ENCODE measurements around the gene RAET1E.

RAET1E gene

GRCh38 chr6:149918151-149918905, 20.4 kb upstream of the RAET1E start:
- Histone ChIP-seq H3K4me3 (ENCODE audit: low read length) (no peak overlapping the region), H3K9me2 (replicated peaks; ENCODE audit: insufficient read depth, low read length) (no peaks in the 10 kb centered on the region), H3F3A (ENCODE audit: insufficient read depth, low read length) (no peaks in the 10 kb centered on the region), H3K36me3 (replicated peaks; ENCODE audit: insufficient read depth, low read length) (no peaks in the 10 kb centered on the region), H3K4me1 (ENCODE audit: low read length) (no peaks in the 10 kb centered on the region), H2AFZ (ENCODE audit: low read length) (no peak overlapping the region), H3K4me2 (ENCODE audit: low read depth, low read length) (no peak overlapping the region), H3K79me2 (ENCODE audit: low read length) (no peaks in the 10 kb centered on the region), H3K27ac (ENCODE audit: low read length) (no peak overlapping the region), H3K9ac (ENCODE audit: low read length) (no peak overlapping the region), H3K9me3 (replicated peaks; ENCODE audit: insufficient read depth, low read length) (no peaks in the 10 kb centered on the region), H3K27me3 (replicated peaks; ENCODE audit: insufficient read depth, low read length) (peaks cover 82% of the 10 kb centered on the region), H4K20me1 (ENCODE audit: insufficient read depth, low read length) (no peaks in the 10 kb centered on the region)
- TF ChIP-seq EZH2 (optimal IDR thresholded peaks at IDR 0.05; ENCODE audit: low read depth, low read length) (no peak), EZH2phosphoT487 (IDR thresholded peaks at IDR 0.05; ENCODE audit: low read length) (no peak), CTCF (IDR thresholded peaks at IDR 0.05; ENCODE audit: low read length) (no peak)
- DNase-seq: no peak

DNA sequence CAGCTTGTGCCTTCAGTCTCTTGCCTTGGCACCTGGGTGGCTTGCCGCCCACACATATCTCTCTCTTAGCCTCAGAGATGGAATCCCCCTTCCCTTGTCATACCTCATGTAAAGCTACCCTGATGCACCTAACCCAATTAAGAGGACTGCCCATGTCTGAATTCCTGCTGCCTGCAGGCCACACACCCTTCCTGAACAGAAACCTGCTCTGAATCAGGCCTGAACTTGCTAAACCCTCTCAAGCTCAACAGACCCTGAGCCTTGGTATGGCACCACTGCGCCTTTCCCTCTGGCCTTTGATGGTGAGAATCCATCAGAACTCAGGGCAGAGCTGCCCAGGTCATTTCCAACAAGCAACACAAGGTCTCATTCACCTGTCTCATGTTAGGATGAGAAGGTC, 19.8 kb upstream of the RAET1E start:
- H3K9me2 ChIP-seq (replicated peaks; ENCODE audit: insufficient read depth, low read length): no peaks in the 10 kb centered on the region
- no peaks in the 10 kb centered on the region for H3K9me3 ChIP-seq (replicated peaks; ENCODE audit: insufficient read depth, low read length)
- TF ChIP-seq EZH2phosphoT487 (IDR thresholded peaks at IDR 0.05; ENCODE audit: low read length) (no peak), CTCF (IDR thresholded peaks at IDR 0.05; ENCODE audit: low read length) (no peak), EZH2 (optimal IDR thresholded peaks at IDR 0.05; ENCODE audit: low read depth, low read length) (no peak)
- H3K9ac ChIP-seq (ENCODE audit: low read length): no peak overlapping the region
- no peaks in the 10 kb centered on the region for H3K36me3 ChIP-seq (replicated peaks; ENCODE audit: insufficient read depth, low read length)
- no peak overlapping the region for H3K4me2 ChIP-seq (ENCODE audit: low read depth, low read length)
- no peak overlapping the region for H3K4me3 ChIP-seq (ENCODE audit: low read length)
- no peaks in the 10 kb centered on the region for H3K4me1 ChIP-seq (ENCODE audit: low read length)
- DNase-seq: no peak
- H3F3A ChIP-seq (ENCODE audit: insufficient read depth, low read length): no peaks in the 10 kb centered on the region
- H2AFZ ChIP-seq (ENCODE audit: low read length): no peak overlapping the region
- no peaks in the 10 kb centered on the region for H3K79me2 ChIP-seq (ENCODE audit: low read length)
- H3K27me3 ChIP-seq (replicated peaks; ENCODE audit: insufficient read depth, low read length): peaks cover 82% of the 10 kb centered on the region
- no peaks in the 10 kb centered on the region for H4K20me1 ChIP-seq (ENCODE audit: insufficient read depth, low read length)
- no peak overlapping the region for H3K27ac ChIP-seq (ENCODE audit: low read length)

DNA sequence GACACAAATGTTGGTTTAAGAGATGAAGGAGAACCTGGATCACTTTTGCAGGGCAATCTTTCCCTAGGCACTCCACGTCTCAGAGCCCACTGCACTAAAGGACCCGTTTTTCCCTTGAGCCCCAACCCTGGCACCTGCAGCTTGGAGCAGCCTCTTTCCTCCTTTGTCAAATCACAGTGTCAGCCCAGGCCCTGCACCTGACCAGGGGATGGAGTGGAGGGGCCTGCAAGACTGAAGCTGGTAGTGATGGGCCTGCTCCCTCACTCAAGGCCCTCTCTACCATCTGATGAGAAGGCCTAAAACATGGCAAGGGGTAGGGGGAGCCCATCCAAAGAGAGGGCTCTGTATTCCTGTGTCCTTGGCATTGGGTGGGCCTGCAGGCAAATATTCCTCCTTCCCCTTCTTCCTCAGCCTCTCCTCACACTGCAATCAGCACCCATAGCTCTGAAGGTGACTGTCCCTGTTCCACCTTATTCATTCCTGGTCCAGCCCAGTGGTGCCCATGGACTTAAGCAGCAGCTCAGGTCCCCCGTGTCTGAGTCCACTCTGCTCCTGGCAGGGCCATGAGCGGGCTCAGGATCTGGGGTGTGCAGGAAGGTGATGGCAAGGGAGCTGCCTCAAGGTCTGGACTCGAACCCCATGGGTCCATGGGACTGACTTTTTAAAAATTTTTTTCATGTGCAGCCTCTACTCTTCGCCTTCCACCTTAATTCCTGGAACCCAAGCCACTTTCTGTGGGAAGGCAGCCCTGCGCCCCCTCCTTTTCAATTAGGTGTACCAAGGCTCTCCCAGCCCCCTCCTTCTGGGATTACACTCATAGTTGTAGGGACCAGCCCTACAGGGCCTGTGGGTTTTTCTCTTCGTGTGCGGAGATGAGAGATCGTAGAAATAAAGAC, 18.3 kb upstream of the RAET1E start:
- Histone ChIP-seq H3K79me2 (ENCODE audit: low read length) (no peaks in the 10 kb centered on the region), H3K27me3 (replicated peaks; ENCODE audit: insufficient read depth, low read length) (peaks cover 81% of the 10 kb centered on the region), H3K9me2 (replicated peaks; ENCODE audit: insufficient read depth, low read length) (no peaks in the 10 kb centered on the region), H3K36me3 (replicated peaks; ENCODE audit: insufficient read depth, low read length) (no peaks in the 10 kb centered on the region), H3K4me2 (ENCODE audit: low read depth, low read length) (no peak overlapping the region), H3K27ac (ENCODE audit: low read length) (no peak overlapping the region), H4K20me1 (ENCODE audit: insufficient read depth, low read length) (no peaks in the 10 kb centered on the region), H3K9me3 (replicated peaks; ENCODE audit: insufficient read depth, low read length) (no peaks in the 10 kb centered on the region), H3F3A (ENCODE audit: insufficient read depth, low read length) (no peaks in the 10 kb centered on the region), H3K9ac (ENCODE audit: low read length) (no peak overlapping the region), H3K4me1 (ENCODE audit: low read length) (no peaks in the 10 kb centered on the region), H3K4me3 (ENCODE audit: low read length) (no peak overlapping the region), H2AFZ (ENCODE audit: low read length) (no peak overlapping the region)
- no peak for TF ChIP-seq EZH2phosphoT487 (IDR thresholded peaks at IDR 0.05; ENCODE audit: low read length)
- no peak for TF ChIP-seq EZH2 (optimal IDR thresholded peaks at IDR 0.05; ENCODE audit: low read depth, low read length)
- no peak for TF ChIP-seq CTCF (IDR thresholded peaks at IDR 0.05; ENCODE audit: low read length)
- DNase-seq: no peak
